RWPE2 (cell line): ENCODE results near the gene AKAP9.

Experiments used
- ATAC-seq: fragments of 200-7000 bp; cut with Tn5 transposase; 3 replicates; pipeline ENCODE4 v1.9.1; 2021; ENCODE audit warnings: low read depth
- DNase-seq: peaks from one replicate; pipeline ENCODE4 v3.0.0-alpha.2; 2020; ENCODE audit warnings: low spot score
- H3K27ac ChIP-seq: fragments of 450-650 bp; 2 replicates; pipeline ENCODE4 v1.5.1; 2017; ENCODE audit warnings: mild to moderate bottlenecking; ENCODE audit not compliant: poor library complexity, severe bottlenecking
- H3K27me3 ChIP-seq: fragments of 250-450 bp; sonication (Bioruptor Pico); 2 replicates; pipeline ENCODE4 v1.5.1; 2021; ENCODE audit warnings: mild to moderate bottlenecking, moderate library complexity; ENCODE audit not compliant: insufficient read depth, poor library complexity, severe bottlenecking
- H3K36me3 ChIP-seq: fragments of 250-450 bp; sonication (Bioruptor Pico); 2 replicates; pipeline ENCODE4 v1.5.1; 2020; ENCODE audit warnings: low read depth, mild to moderate bottlenecking, moderate library complexity
- H3K4me1 ChIP-seq: fragments of 250-450 bp; sonication (Bioruptor Pico); 2 replicates; pipeline ENCODE4 v1.5.1; 2021; ENCODE audit warnings: mild to moderate bottlenecking, moderate library complexity; ENCODE audit not compliant: insufficient read depth, poor library complexity, severe bottlenecking
- H3K4me3 ChIP-seq: fragments of 250-450 bp; sonication (Bioruptor Pico); 2 replicates; pipeline ENCODE4 v1.5.1; 2021; ENCODE audit warnings: mild to moderate bottlenecking, moderate library complexity; ENCODE audit not compliant: severe bottlenecking
- H3K9me3 ChIP-seq: fragments of 250-450 bp; sonication (Bioruptor Pico); 2 replicates; pipeline ENCODE4 v1.5.1; 2021; ENCODE audit warnings: mild to moderate bottlenecking, moderate library complexity; ENCODE audit not compliant: severe bottlenecking
- CTCF ChIP-seq: fragments of 450-650 bp; IDR thresholded peaks from one replicate; pipeline ENCODE4 v1.5.1; 2017; ENCODE audit warnings: mild to moderate bottlenecking, moderate library complexity; ENCODE audit not compliant: poor library complexity, severe bottlenecking

The AKAP9 gene

GRCh38 chr7:92035576-92035975 is 94.9 kb downstream of the AKAP9 start:
- H3K4me3 ChIP-seq, result no peak overlapping the region
- H3K27me3 ChIP-seq, result no peaks in the 10 kb centered on the region
- no peaks in the 10 kb centered on the region for H3K9me3 ChIP-seq
- no peak overlapping the region for H3K27ac ChIP-seq
- TF ChIP-seq CTCF, result no peak
- ATAC-seq, result no peak
- H3K4me1 ChIP-seq, result no peaks in the 10 kb centered on the region
- peaks cover 47% of the 10 kb centered on the region for H3K36me3 ChIP-seq
- no peak for DNase-seq

GRCh38 chr7:92039900-92040299 is 99.2 kb downstream of the AKAP9 start:
- peaks cover 60% of the 10 kb centered on the region for H3K36me3 ChIP-seq
- no peaks in the 10 kb centered on the region for H3K4me1 ChIP-seq
- no peak overlapping the region for H3K27ac ChIP-seq
- no peak for DNase-seq
- H3K27me3 ChIP-seq, result no peaks in the 10 kb centered on the region
- H3K9me3 ChIP-seq, result no peaks in the 10 kb centered on the region
- no peak for TF ChIP-seq CTCF
- no peak overlapping the region for H3K4me3 ChIP-seq
- ATAC-seq, result no peak

GRCh38 chr7:92042056-92042737 is 101.5 kb downstream of the AKAP9 start:
- H3K27me3 ChIP-seq, result no peaks in the 10 kb centered on the region

GRCh38 chr7:92043098-92043497 is 102.4 kb downstream of the AKAP9 start:
- H3K9me3 ChIP-seq, result no peaks in the 10 kb centered on the region
- H3K27ac ChIP-seq, result no peak overlapping the region
- peaks cover 6% of the 10 kb centered on the region for H3K4me1 ChIP-seq
- no peak for TF ChIP-seq CTCF
- no peaks in the 10 kb centered on the region for H3K27me3 ChIP-seq
- no peak for DNase-seq
- ATAC-seq, result no peak
- H3K4me3 ChIP-seq, result no peak overlapping the region
- peaks cover 58% of the 10 kb centered on the region for H3K36me3 ChIP-seq

More at GRCh38 chr7:92042056-92042737, 101.5 kb downstream of the AKAP9 start:
- Histone ChIP-seq H3K27ac (no peak overlapping the region), H3K9me3 (no peaks in the 10 kb centered on the region), H3K4me3 (no peak overlapping the region), H3K36me3 (peaks cover 59% of the 10 kb centered on the region), H3K4me1 (no peaks in the 10 kb centered on the region)
- no peak for ATAC-seq
- TF ChIP-seq CTCF, result no peak
- DNase-seq, result no peak

- H3K27ac ChIP-seq, result no peak overlapping the region
- no peak for DNase-seq
- no peak for TF ChIP-seq CTCF
- ATAC-seq, result no peak
- no peak overlapping the region for H3K4me3 ChIP-seq
- H3K9me3 ChIP-seq, result no peaks in the 10 kb centered on the region
- H3K27me3 ChIP-seq, result no peaks in the 10 kb centered on the region
- H3K36me3 ChIP-seq, result peaks cover 53% of the 10 kb centered on the region
- peaks cover 9% of the 10 kb centered on the region for H3K4me1 ChIP-seq
Measured at GRCh38 chr7:92043637-92044036, 103.0 kb downstream of the AKAP9 start.
